SK-MEL-5 (cell line): ENCODE results near the gene DPF3. TPM values are rescaled to one million over a fixed set of nuclear protein-coding genes. Genes with fewer than 3 reads are reported as not detected.

Source experiments
- DNase-seq: peaks from one replicate; pipeline ENCODE4 v3.0.0-alpha.2; 2016; ENCODE audit warnings: low read depth, low spot score
- in situ Hi-C: cut with HindIII; loops from 2 replicates; pipeline ENCODE4 v1.10.0; 2016; ENCODE audit warnings: low sequenced_read_pairs, high pct_unique_total_duplicates, low pct_unique_long_range_greater_than_20kb
- total RNA-seq: library from RNA; depleted of rRNA; stranded (reverse); fragments of >200 nt; shearing (Covaris generic); gene quantifications from 2 replicates; pipeline ENCODE4 v1.2.3, GENCODE V29; 2014

The DPF3 gene
- total RNA-seq, 1 experiment from 2014 or later: 1.3 TPM

GRCh38 chr14:72793156-72793939 lies 100.6 kb downstream of the DPF3 start:
- in situ Hi-C loops: no loop called here
- no peak for DNase-seq

GRCh38 chr14:72792051-72792788 lies 101.7 kb downstream of the DPF3 start:
- in situ Hi-C loops: no loop called here
- no peak for DNase-seq

GRCh38 chr14:72790887-72791566 lies 102.9 kb downstream of the DPF3 start:
- no peak for DNase-seq
- in situ Hi-C loops: no loop called here

GRCh38 chr14:72788972-72789728 lies 104.8 kb downstream of the DPF3 start:
- in situ Hi-C loops: no loop called here
- no peak for DNase-seq

DNA sequence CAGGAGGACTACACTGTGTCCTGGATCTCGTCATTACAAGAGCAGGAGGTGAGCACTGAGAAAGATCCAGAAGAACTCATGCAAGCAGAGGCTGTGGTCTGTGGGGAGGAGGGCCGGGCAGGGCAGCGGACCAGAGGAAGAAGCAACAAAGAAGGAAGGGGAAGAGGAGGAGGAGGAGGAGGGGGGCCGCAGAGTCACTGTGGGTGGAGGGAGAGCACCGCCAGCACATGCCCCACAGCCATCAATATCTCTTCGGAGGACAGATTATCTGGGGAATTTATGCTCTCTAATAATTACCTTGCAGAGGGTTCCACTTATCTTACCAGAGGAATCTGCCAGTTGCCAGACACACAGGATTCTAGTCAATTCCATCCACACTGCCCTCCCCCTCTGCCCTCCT lies 105.6 kb downstream of the DPF3 start:
- in situ Hi-C loops: no loop called here
- DNase-seq: no peak

DNA sequence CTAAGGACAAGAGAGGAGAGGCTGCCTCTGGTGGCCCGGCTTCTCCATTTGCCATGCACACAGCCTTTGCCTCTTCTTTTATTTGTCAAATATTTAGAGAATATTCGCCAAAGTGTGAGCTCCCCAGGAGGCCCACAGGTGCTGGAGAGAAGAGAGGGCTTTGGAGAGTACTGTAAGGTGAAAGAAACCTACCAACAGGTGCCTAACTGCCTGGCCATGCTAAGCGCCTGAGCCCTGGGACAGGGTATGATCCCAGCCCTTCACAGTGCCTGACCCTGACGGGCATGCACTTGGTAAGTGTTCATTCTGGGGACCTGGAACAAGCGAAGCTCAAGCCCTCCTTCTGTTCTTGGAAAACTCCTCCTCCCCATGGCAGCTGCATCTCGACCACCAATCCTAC lies 106.1 kb downstream of the DPF3 start:
- no peak for DNase-seq
- in situ Hi-C loops: no loop called here

- in situ Hi-C loops: no loop called here
- DNase-seq: no peak
Measured at GRCh38 chr14:72786378-72787350, 107.2 kb downstream of the DPF3 start.

GRCh38 chr14:72783741-72784140 lies 110.2 kb downstream of the DPF3 start:
- in situ Hi-C loops: no loop called here
- DNase-seq: no peak

GRCh38 chr14:72782817-72783216 lies 111.1 kb downstream of the DPF3 start:
- no peak for DNase-seq
- in situ Hi-C loops: no loop called here

DNA sequence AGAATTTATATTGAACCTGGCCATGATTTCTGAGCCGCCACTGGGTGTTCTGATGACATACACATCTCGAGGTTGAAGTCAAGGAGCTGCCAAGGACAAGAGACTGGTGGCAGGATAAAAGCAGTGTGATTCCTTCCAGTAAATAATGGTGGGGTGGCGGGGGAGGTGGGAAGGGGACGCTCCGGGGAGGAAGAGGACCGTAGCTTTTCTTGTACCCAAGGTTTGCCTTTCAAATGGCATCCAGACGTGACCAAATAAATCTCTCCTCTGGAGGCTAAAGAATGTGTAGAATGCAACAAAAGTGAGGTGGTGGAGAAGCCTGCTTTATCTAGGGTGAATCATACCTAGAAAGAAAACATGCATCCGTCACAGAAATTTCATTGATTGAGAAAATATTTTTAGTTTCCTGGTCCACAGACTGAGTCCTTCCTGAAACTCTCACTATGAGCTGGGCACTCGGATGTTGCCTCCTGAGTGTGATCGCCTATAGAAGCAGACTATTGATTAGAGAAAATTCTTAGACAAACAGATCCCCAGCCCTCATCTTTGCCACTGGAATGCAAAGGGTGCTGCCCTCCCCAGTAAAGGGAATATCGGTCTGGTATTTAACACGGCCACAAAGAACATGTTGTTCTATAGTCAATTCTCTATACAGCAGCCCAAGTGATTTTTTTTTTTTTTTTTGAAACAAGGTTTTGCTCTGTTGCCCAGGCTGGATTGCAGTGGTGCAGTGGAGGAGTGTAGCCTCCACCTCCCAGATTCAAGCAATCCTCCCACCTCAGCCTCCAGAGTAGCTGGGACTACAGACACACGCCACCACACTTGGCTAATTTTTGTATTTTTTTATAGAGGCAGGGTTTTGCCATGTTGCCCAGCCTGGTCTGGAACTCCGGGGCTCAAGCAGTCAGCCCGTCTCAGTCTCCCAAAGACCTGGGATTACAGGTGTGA lies 112.1 kb downstream of the DPF3 start:
- peak; percentile 3 for DNase-seq
- in situ Hi-C loops: no loop called here

GRCh38 chr14:72780751-72781150 lies 113.2 kb downstream of the DPF3 start:
- DNase-seq: no peak
- in situ Hi-C loops: no loop called here

- no peak for DNase-seq
- in situ Hi-C loops: no loop called here
Measured at GRCh38 chr14:72779679-72780078, 114.2 kb downstream of the DPF3 start.

GRCh38 chr14:72777636-72778035 lies 116.3 kb downstream of the DPF3 start:
- no peak for DNase-seq
- in situ Hi-C loops: no loop called here

DNA sequence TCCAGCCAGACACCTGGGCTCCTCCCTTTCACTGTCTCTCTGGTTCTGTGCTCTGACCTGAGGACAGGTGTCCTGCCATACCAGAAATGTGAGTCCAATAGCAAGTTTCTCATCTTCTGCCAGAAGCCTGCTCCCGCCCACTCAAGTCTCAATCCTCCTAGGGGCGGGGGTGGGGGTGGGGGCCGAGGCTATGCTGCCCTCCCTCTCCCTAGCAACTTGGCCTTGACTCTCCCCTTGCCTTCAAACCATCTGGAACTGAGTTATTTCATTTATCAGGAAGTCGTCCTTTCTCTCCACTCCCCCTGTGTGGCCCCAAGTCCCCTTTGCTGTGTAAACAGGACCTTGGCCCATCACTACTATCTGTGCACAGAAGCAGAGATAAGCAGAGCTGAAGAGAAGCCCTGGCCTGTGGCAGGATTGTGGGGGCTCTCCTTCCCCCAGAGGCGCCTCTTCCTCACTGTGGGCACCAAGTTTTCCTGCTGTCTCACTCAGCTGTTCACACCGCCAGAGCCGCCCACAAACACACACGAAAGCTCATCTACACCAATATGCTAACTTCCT lies 117.1 kb downstream of the DPF3 start:
- no peak for DNase-seq
- in situ Hi-C loops: no loop called here

DNA sequence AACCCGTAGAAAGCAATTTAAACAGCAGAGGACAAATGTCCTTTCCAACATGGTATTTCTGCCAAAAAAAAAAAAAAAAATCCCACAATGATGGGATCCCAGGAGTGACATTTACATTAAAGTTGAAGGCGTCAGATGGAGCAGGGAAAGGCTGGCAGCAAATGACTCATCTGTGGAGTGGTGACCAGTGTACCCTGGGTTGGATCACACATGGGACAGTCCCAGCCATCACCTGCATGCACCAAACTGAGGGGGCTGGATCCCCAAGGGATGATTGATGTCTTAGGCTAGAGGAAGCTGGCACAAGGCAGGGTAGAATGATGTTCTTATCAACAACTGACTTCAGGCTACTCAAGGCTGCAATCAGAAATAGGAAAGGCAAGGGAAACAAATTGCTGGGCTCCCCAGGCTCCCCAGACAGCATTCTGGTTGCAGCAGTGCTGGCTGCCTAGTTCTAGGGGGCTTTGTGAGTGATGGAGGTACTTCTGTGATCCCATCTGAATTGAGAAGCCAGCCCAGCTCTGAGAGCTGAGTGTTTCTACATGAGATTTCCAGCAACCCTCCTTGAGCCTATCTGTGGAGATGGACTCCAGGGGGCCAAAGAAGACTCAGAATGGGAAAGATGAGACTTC lies 117.9 kb downstream of the DPF3 start:
- DNase-seq: no peak

More for the DNA sequence above, 117.9 kb downstream of the DPF3 start:
- in situ Hi-C loops: no loop called here
